Dedifferentiated amniotic fluid mesenchymal stem cell (primary cell): ENCODE measurements around the gene CDCP2.

Experiments used
- DNase-seq: peaks from one replicate; pipeline ENCODE4 v3.0.0-alpha.2; 2016; ENCODE audit errors: extremely low spot score

Gene CDCP2

DNA sequence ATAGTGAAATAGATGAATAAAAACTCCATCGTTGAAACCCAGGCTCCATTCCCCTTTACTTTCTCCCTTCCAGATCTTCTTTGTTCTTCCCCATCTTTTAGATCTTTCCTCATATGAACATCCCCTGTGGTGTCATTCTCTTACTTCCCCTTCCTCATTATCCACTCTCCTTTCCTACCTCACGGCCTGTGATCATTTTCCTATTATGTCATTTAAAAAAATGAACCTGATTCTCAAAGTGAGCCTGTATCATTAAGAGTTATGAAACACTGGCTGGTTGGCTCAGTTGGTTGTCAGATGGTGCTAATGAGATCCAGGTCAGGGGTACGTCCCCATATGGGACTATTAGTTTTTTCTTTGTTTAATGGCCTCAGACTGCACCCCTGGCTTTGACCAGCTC, 61.1 kb downstream of the CDCP2 start:
- no peak for DNase-seq

DNA sequence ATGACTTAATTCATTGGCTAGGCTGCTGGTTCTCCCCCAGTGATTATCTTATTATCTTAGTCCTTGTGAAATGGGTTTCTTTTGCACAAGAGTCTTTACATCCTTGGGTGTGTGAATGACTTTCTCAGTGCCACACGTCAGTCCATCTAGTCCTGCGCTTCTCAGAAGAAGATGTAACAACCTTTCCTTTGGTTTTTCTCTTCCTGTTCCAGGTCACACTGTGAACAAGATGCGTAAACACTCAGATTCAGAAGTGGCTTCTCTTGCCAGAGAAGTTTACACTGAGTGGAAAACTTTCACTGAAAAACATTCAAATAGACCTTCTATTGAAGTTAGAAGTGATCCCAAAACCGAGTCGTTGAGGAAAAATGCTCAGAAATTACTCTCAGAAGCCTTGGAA, 64.4 kb downstream of the CDCP2 start:
- no peak for DNase-seq

DNA sequence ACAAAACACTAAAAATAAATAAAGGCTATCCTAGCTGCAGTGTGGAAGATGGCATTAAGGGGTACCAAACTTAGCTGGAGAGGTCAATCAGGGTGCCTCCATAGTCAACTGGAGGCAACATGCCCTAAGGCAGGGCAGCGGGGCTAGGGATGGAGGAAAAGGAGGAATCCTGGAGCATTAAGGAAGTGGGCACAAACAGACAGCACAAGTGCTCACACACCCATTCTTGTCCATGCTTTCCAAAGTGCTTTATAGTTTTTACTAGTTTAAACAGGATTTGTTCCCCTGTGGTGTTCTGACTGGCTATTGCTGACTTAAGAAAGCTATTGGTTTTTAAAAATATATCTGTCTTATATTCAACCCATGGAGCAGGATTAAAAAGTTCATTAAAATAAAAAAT, 66.0 kb downstream of the CDCP2 start:
- DNase-seq = no peak

DNA sequence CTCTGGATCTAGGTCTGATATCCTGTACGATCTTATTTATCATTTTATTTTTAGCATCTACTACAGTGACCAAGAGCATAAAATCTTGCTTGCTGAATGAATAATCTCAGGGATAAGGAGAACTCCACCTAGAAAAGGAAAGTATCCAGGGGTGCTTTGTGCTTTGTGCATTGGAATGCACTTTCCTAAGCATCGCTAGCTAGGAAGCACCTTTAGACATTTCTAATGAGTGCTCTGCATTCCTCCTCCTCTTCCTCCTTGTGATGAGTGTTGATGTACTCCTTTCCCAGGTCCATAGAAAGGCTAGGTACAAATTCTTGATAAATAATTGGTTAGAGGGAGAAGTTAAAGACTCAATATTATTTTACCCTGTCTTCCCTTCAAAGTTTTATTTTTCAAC, 68.0 kb downstream of the CDCP2 start:
- DNase-seq = no peak
